ENCODE data around the gene HLA-DMA.

The HLA-DMA gene

DNA sequence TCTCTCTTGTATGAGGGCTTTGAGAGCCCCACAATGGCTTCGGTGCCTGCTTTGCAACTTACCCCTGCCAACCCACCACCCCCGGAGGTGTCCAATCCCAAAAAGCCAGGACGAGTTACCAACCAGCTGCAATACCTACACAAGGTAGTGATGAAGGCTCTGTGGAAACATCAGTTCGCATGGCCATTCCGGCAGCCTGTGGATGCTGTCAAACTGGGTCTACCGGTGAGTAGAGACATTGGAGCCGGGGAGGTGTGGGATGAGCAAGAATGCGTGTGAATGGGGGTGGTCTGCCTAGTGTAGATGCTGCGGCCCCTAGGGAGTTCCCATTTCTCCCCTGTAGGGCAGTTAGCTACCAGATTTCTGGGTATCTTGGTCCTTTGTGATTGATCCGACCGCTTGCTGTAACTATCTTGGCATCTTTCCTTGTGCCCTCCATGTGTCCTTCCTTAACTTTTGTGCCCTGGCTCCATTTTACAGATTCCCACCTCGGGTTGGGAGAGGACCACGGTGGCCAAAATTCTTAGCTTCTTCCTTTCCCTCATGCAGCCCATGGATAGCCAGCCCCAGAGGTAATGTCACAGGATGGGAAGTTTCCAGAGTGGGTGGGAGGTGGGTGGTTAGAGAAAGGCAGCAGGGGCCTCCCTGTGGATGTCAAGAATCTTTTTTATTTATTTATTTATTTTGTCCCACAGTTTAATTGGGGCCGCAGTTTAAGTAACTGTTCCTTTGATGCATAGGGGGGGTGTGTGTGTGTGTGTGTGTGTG, 21.8 kb upstream of the HLA-DMA start:
- DNase-seq, result no peak

DNA sequence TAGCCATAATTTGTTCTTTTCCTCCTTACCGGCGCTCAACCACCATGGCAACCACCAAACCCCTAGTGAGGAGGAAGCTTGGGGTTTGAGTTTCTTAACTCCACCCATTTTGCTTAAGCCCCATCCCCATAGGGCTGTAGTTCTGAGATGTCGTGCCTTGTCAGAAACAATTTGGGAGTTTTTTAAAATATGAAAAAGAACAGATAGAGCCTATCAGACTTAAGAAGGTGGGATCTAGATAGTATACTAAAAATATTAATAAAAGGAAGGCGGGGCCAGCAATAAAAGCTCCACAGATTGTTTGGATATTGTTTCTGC, 21.1 kb upstream of the HLA-DMA start:
- no peak for DNase-seq

DNA sequence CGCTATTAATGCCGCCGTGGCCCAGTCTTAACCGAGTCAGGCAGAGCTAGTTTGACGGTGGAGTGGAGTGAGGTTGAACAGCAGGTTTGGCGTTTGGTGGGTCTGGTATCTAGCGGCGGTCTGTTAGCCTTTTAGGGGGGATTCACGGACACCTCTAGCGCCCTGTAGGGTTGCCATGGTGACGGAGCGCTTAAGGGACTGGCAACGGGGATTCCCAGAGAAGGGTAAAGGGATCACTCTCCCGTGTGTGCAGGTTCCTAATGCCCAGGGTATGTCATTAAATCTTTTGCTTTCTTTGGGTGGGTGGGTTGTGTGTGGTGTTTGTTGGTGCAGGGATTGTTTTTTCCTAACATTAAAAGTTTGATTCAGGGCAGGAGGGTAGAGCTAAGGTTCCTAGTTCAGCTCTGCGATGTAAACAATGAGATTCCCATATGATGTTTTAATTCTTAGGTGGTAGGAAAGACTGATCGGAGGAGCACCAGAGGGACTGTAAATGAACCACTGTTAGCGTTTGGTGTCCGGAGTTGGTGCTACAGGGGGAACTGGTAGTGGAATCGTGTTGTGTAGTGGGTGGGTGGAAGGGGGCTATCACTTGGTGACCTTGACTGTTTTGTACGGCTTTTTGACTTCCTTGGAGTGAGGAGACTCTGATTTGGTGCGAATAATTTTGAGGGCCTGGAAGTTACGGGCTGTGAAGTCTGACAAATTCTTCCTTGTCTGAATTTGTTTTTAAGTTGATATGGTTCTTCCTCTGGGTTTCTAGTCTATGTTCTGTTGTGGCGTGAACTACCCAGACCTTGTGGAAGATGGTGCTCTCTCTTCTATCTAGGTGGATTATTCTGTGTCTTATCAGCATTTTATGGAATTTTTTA, 20.5 kb upstream of the HLA-DMA start:
- no peak for DNase-seq

DNA sequence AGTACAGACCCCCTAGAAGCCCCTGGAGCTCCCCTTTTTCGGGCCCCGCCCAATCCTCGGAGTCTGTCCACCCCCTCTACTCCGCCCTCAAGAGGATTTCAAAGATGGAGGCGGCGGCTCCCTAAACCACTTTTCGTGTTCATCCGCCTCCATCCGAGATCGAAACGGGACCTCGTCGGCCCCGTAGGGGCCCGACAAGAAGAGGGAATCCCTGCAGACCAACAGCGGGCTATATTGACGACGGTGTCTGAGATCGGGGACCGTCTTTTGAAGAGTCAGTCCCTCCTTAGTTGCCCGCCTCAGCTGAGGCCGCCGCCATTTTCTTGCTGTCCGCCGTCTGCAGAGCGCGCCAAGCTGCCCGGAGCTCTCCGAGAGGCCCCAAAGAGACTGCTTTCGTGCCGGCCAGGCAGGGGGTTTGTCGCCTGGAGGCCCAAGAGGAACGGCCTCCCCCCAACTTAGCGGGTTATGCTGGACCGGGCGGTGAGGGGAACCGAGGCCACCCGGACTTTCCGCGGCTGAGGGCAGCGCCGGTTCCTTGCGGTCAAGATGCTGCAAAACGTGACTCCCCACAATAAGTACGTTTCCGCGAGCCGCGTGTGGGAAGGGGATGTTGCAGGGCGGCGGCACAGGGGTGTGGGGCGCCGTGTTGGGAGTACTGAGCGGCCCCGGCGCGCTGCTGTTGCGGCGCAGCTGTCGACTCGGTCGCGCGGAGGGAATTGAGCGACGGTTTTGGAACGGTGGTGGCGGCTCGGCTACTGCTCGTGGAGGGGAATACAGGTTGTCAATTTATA, 19.7 kb upstream of the HLA-DMA start:
- peak; percentile 35 for DNase-seq

DNA sequence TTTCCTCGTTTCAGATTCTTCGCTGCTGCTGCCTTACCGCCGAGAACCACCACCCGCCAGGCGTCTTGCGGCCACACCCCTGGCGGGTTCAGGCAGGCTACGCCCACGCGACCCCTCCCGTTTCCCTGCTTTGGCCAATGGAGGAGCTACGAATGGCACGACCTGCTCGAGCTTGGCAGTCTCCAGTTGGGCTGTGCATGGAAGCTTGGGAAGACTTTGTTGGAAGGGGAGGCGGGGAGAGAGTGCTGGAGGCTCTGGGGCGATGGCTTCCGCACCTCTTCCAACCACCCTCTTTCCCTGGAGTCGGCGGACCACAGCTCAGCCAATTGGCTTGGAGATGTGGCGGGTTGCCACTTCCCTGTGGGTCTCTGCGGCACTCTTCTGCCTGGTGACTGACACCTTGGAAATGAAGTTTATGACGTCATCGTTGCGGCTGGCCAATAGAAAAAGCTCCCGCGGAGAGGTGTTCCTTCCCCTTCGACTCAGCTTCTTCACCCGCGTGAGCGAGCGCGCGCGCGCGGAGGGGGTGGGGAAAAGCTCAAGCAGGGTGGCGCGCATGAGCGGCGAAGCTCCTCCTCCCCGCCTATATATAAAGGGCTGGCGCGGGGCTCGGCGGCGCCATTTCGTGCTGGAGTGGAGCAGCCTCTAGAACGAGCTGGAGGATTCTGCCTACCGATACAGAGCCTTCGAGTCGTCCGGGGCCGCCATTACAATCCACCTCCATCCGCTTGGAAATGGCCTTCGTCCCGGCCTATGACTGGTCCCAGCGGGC, 18.9 kb upstream of the HLA-DMA start:
- peak; percentile 99 for DNase-seq

DNA sequence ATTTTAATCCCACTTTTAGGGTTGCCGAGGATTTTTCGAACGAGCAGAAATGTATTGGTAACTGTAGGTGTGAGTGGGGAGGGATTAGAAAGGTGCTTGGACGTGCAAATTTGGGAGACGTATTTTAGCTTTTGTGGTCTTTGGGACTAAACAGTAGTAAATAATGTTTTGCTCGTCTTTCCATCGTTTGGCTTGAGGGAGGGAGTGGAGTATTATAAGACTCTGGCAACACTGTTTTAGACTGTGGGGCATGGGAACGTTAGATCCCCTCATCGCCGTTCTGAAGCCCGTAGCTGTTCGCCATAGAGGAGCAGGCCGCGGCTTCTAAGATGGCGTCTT, 18.3 kb upstream of the HLA-DMA start:
- no peak for DNase-seq

DNA sequence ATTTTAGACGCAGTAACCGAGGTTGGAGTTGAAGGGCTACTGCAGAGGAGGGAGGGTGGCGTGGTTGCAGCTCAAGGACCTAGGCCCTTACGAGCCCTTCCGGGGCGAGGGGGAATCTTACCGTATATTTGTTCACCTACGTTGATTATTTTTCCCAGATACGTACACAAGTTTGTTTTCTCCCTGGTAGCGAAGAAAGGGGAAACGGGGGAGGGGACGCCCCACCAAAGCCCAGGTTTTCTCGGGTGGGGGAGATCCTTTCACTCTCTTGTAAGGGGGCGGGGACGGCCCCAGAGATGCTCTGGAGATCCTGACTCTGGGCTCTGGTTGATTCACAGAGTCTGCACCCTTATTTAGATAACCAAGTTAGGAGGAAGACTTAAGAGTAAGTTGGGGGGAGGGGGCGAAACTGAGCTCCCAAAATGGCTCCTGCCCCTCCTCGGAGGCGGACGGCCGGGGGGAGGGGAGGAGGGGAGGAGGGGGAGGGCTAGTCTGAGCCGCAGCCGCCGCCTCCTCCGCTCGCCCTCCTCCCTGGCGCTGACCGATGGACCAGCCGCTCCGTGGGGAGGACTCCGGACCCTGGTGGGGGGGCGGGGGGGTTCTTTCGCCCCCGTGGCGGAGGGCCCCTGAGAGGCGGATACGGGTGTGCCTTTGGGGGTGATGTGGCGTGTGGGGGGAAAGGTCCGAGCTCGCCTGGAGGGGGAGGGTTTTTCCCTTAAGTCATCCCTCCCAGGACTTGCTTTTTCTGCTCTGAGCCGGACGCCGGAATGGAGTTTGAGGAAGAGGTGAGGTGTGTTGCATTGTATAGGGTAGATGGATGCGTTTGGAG, 17.7 kb upstream of the HLA-DMA start:
- peak; percentile 70 for DNase-seq

DNA sequence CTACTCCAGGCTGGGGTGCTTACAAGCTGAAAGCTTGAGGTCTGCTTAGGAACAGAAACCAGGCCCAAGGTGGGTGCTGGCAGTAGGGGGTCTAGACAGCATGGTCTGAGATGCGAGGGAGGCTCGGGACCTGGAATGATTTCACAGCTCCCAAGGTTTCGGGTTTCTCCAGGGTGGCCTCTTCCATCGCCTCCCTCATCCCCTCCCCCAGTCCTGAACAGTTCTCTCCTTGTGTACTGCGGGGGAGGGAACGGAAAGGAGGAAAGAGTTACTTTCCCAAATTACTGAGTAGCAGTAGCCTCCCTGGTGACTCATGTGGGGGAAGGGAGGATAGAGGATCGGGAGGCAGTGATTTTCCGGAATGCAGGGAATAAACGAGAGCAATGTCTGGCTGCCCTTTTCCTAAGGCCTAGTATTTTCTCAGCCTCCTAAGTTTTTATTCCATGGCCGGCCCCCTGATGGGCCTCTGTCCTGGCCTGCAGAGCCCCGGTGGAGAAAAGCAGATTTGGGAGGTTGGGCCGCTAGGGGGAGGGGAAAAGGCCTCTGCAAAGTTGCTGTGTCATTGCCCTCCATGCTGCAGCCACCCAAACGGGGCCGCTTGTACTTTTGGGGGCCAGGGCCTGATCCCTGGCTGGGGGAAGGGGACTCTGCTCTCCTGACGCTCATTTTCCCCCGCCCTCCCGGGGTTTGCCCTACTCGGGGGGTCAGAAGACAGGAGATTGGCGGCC, 17.0 kb upstream of the HLA-DMA start:
- peak; percentile 67 for DNase-seq

DNA sequence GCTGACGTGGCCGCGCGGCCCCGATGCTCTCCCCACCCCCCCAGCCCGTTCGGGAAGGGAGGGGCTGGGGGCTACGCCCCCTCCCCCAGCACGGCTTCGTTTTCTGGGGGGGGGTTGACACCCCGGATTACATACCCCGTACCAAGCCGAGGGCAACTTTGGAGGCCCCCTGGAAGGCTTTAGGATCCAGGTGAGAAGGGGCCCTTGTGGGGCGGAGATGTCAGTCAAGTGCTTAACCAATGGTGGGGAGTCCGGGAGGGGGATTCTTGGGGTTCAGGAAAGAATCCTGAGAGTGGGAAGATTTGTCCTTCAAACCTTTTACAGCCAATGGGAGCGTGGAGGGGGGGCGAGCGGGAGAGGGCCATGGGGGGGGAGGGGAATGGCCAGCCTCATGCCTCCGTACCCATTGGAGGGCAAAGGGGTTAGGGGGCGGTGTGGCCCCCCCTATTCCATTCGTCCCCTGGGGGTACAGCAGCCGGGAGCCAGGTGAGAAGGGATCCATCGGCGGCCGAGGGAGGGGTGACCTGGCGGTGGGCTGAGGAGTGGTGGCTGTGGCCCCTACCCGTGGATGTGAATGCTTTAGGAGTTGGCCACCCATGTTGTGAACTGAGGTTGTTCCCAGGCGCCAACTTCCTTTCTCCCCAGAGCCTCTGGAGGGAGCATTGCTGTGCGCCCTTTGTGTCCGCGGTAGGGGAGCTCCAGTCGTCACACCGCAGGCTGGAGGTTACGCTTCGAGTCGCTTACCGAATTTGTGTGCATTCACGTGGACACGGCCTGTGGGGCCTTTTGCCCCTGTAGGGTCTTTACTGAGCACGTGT, 16.2 kb upstream of the HLA-DMA start:
- DNase-seq, result peak; percentile 54

DNA sequence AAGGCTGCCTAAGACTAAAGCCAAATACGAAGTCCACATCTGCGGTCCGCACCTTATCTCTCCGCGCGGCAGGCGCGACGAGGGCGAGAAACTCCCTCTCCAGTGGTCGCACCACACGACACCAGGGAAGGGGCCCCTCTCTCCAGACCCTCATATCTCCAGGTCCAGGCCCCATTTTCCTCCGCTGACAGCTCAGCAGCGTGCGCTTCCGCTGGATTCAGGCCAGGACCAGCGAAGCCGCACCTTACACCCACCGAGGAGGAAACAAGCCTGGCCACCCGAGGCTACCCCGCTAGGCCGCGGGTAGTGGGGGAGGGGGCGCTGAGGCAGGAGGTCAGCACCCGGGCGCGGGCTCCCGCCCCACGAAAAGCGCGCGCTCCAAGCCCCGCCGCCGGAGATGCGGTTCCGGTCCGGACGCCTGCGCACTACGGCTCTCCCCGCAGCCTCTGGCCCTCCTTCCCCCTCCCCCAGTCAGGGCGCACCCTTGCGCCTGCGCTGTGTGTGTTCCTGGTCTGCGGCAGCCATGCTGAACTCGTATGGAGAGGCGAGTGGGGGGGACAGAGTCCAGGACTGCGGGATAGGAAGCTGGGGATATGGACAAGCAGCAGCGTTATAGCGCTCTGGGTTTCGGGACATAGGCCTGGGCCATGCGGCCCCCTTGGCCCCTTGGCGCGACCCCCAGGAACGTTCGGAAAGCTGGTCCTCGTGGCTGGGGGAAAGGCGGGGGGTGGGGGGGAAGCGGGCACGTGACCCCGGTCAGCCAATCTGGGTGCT, 15.4 kb upstream of the HLA-DMA start, which contains the start of gene BRD2:
BRD2 (plus strand) TSS at position 502 of the 774 bp plus-strand sequence. CDS start 4,305 bp downstream, outside the sequence.
- peak; percentile 95 for DNase-seq

DNA sequence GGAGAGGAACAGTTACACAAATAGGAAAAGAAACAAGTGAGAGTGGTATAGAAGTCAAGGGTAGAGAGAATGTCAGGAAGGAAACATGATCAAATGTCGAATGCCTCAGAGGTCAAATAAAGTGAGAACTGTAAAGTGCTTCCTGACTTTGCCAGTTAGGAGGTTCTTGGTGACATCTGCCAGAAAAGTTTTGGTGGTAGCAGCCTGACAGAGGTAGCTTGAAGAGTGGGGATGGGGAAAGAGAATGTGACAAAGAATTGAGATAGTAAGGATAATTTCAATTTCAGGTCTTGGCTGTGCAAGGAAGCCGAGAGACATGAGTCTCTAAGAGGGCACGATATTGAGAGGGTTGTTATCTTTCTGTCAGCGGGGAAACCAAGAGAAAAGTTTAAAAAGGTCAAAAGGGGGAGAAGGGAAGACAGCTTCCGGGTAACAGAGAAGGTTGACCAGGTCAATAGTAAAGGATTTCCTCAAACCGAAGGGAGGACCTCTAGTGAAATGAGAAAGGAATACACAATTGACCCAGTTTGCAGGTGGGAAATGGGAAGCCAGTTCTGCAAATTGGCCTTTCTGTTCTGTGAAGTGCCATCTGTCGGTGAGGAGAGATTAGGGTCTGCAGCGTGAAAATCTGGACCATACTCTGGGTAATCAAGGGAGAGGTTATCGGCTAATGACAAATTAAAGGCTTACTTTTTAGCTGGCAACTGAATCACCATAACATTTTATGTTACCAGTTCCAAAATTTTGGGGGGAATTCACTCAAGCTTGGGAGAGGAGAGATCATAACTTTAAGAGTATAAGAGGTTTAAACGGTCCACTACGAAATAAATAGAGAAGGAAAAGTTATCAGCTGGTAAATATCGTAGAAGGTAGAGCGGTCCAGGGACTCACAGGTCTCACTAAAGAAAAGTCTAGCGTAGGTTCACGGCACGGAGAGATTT, 14.5 kb upstream of the HLA-DMA start:
- no peak for DNase-seq

DNA sequence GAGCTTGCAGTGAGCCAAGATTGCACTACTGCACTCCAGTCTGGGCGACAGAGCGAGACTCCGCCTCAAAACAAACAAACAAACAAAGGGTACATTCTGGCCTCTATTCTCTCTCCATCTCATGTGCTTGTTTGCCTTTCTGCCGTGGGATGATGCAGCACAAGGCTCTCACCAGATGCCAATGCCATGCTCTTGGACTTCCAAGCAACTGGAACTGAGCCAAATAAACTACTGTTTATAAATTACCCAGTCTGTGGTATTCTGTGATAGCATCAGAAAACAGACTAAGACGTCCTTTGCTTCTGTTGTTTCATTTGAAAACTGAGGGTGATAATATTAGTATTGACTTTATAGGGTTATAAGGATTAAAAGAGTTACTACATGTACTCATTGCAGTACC, 11.9 kb upstream of the HLA-DMA start:
- no peak for DNase-seq

DNA sequence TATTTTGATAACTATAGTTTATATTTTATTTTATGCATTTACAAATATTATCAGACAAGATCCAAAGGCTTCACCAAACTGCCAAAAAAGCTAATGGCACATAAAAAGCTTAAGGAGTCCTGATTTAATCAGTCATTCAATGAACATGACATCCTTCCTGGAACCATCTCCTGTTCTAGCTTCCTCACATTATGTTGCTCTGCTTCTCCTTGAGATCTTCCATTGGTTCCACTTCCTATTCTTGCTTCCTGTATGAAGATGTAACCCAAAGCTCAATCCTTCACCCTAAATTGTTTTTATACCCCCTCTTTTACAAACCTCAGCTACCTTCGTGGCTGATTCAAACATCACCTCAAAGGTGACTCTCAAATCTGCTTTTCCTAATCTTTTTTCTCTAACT, 11.0 kb upstream of the HLA-DMA start:
- no peak for DNase-seq

DNA sequence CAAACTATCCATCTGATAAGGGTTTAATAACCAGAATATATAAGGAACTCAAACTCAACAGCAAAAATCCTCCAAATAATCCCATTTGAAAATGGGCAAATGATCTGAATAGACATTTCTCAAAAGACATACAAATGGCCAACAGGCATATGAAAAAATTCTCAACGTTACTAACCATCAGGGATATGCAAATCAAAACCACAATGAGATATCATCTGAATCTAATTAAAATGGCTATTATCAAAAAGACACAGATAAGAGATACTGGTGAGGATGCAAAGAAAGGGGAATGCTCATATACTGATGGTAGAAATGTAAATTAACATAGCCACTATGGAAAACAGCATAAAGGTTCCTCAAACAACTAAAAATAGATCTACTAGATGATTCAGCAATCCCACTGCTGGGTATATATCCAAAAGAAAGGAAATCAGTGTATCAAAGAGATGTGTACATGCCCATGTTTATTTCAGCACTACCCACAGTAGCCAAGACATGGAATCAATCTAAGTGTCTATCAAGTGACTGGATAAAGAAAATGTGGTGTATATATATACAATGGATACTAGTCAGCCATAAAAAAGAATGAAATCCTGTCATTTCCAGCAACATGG, 9.4 kb upstream of the HLA-DMA start:
- DNase-seq, result no peak

DNA sequence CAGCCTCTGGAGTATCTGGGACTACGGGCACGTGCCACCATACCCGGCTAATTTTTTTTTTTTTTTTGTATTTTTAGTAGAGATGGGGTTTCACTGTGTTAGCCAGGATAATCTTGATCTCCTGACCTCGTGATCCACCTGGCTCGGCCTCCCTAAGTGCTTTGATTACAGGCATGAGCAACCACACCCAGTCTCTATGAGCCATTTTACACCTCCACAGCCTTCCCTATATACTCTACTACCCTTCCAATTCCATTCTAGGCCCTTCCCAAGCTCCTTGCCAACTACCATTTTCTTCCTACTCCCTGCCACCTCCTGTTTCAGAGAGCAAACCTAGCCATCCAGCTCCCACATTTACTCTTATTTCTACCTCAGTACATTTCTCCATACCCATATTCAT, 7.7 kb upstream of the HLA-DMA start:
- DNase-seq, result no peak

DNA sequence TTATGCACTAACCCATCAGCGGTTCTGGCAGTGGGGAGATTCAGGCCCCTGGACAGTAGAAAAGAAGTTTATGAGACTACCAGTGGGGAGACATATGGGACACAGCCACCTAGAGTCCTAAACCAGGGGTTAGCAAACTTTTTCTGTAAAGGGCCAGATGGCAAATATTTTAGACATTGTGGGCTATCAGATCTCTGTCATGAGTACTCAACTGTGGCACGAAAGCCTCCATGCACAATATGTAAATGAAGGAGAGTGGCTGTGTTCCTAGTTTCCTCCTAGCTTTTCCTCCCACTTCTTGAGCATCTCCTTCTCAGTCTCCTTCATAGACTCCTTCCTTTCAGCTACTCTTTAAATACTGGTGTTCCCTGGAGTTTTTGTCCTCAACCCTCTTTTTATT, 3.3 kb upstream of the HLA-DMA start:
- DNase-seq, result no peak

DNA sequence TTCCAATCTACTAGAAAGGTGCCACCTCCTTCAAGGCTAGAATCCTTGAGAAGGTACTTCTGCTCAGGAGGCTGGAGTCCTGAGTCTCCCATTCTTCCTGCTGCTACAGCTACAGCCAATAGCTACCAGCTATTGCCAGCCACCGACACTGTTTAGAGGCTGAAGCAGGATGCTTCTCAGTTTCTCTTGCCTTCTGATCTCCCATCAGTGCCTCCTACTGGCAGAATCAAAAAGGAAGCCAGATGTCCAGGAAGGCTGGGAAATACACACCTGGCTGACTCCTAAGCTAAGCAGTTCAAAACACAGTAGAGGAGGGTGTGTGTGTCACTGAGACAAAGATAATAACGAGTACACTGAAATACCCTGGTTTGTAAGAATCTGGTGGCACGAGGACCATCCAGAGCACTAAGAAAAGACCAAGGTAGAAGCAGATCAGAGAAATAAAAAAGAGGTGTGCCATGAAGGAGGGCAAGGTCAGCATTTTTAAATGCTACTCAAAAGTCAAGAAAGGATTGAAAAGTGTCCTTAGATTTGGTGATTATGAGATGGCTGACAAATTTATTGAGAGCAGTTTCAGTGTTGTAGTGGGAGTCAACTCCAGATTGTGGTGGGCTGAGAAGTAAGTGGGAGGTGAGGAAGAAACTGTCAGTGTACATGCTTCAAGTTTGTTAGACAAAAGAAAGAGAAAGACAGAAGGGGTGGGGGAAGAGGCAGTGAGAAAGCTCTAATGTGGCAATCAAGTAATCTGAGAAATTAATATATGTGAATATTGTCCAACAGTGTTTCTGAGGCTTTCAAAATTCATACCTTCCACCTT, 2.3 kb upstream of the HLA-DMA start:
- DNase-seq, result no peak

Measured in activated effector memory CD4-positive, alpha-beta T cell treated with Interleukin-2 at 50 U/mL for 16 hours (primary cell).